PC-9 (cell line): Measurements from ENCODE around the gene DNASE1L3. TPM values are rescaled to one million over a fixed set of nuclear protein-coding genes. Genes with fewer than 3 reads are reported as not detected.

Source experiments
- BruUV-seq: library from RNA; stranded (reverse); fragments of 400-500 nt; replicated peaks from 2 replicates; lab custom pipeline; 2021; lab: Mats Ljungman, UMichigan
- CTCF ChIA-PET: fragments of 300-600 bp; sonication (Branson Sonifier 250); formaldehyde crosslinking; loops from one replicate; lab custom pipeline; 2022; ENCODE audit warnings: antibody characterized with exemption; lab: Charles Lee
- POLR2A ChIA-PET: fragments of 300-600 bp; sonication (Branson Sonifier 250); formaldehyde crosslinking; loops from one replicate; lab custom pipeline; 2022; ENCODE audit warnings: antibody characterized with exemption; ENCODE audit not compliant: unreplicated experiment; lab: Charles Lee
- DNase-seq, 2 experiments: peaks; one replicate each; pipeline versions ENCODE4 v3.0.0 to v3.0.0-alpha.2; 2015 to 2022; ENCODE audit warnings: mixed read lengths in 1 of 2
- H2AFZ ChIP-seq: fragments of 200-600 bp; sonication (generic); 2 replicates; pipeline ENCODE4 v1.8.1; 2017; ENCODE audit warnings: antibody characterized with exemption
- H3F3A ChIP-seq: fragments of 200-600 bp; sonication (generic); 2 replicates; pipeline ENCODE4 v1.8.1; 2017; ENCODE audit warnings: antibody characterized with exemption, mild to moderate bottlenecking, low read depth; ENCODE audit not compliant: insufficient read depth
- H3K27ac ChIP-seq: fragments of 200-600 bp; sonication (generic); 2 replicates; pipeline ENCODE4 v1.6.1; 2016; ENCODE audit warnings: mixed run types
- H3K27me3 ChIP-seq: fragments of 200-600 bp; sonication (generic); 2 replicates; pipeline ENCODE4 v1.6.1; 2016; ENCODE audit warnings: low read depth, mixed run types; ENCODE audit not compliant: insufficient read depth
- H3K36me3 ChIP-seq: fragments of 200-600 bp; sonication (generic); 2 replicates; pipeline ENCODE4 v1.6.1; 2016; ENCODE audit warnings: low read depth, mixed run types
- H3K4me1 ChIP-seq: fragments of 200-600 bp; sonication (generic); replicated peaks from 2 replicates; pipeline ENCODE4 v1.6.1; 2016; ENCODE audit warnings: mixed run types; ENCODE audit not compliant: insufficient read depth
- H3K4me2 ChIP-seq: fragments of 200-600 bp; sonication (generic); 2 replicates; pipeline ENCODE4 v1.6.1; 2017; ENCODE audit warnings: mixed run types
- H3K4me3 ChIP-seq: fragments of 200-600 bp; sonication (generic); 2 replicates; pipeline ENCODE4 v1.6.1; 2016; ENCODE audit warnings: mixed run types
- H3K79me2 ChIP-seq: fragments of 200-600 bp; sonication (generic); 2 replicates; pipeline ENCODE4 v1.6.1; 2017; ENCODE audit warnings: low read depth, mixed run types
- H3K9me2 ChIP-seq: fragments of 200-600 bp; sonication (generic); 2 replicates; pipeline ENCODE4 v1.8.1; 2017; ENCODE audit warnings: mild to moderate bottlenecking; ENCODE audit not compliant: insufficient read depth
- H3K9me3 ChIP-seq: fragments of 200-600 bp; sonication (generic); 2 replicates; pipeline ENCODE4 v1.8.1; 2016; ENCODE audit warnings: low read depth; ENCODE audit not compliant: insufficient read depth
- H4K20me1 ChIP-seq: fragments of 200-600 bp; sonication (generic); 2 replicates; pipeline ENCODE4 v1.8.1; 2017; ENCODE audit not compliant: insufficient read depth
- EZH2 ChIP-seq: fragments of 200-600 bp; sonication (generic); IDR thresholded peaks from 2 replicates; pipeline ENCODE4 v1.8.0; 2017; ENCODE audit warnings: antibody characterized with exemption, low read depth
- intact Hi-C: fragments of 100-400 bp; cut with micrococcal nuclease; formaldehyde crosslinking; loops from one replicate; pipeline ENCODE4 v1.10.0; 2022; ENCODE audit not compliant: unreplicated experiment
- total RNA-seq: library from RNA; stranded (reverse); gene quantifications from 2 replicates; pipeline ENCODE4 v1.2.3, GENCODE V29; 2021
- TF ChIP-seq, protein P1 (sequence below): fragments of 200-600 bp; sonication (generic); conservative IDR thresholded peaks from 2 replicates; pipeline ENCODE4 v1.6.1; 2017; ENCODE audit warnings: mixed run types, antibody characterized with exemption, mild to moderate bottlenecking, moderate library complexity

DNASE1L3 gene
- total RNA-seq, 1 experiment from 2014 or later: not detected

DNA sequence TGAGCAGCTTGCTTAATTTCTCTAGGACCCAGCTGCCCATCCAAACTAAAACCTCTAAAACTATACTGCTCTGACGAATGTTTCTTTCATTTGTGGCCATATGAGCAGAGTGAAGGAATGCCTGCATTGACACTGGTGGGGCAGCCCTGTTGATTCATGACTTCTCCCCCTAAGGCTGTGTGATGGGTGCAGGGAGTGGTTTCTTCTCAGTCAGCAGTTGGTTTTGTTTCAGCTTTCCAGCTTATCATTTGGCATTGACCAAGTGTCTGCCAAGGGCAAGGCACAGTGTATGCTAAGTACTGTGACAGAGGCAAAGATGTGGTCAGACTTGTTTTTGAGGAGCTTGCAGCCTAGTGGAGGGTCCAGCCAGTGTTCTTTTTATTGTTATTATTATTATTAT, 31.6 kb upstream of the DNASE1L3 start:
- Histone ChIP-seq H3K36me3 (no peaks in the 10 kb centered on the region), H2AFZ (no peak overlapping the region), H4K20me1 (no peaks in the 10 kb centered on the region), H3K4me1 (peaks cover 22% of the 10 kb centered on the region), H3K27ac (no peak overlapping the region), H3K27me3 (no peaks in the 10 kb centered on the region), H3K9me3 (no peaks in the 10 kb centered on the region), H3K9me2 (no peaks in the 10 kb centered on the region), H3F3A (peaks cover 8% of the 10 kb centered on the region; the same call in 1 of the 2 replicates), H3K4me2 (0 out of 2 replicates have a peak overlapping the region, but pooled peaks have one; percentile 1), H3K79me2 (peaks cover 22% of the 10 kb centered on the region), H3K4me3 (no peak overlapping the region)
- TF ChIP-seq EZH2: no peak
- TF ChIP-seq, protein P1, sequence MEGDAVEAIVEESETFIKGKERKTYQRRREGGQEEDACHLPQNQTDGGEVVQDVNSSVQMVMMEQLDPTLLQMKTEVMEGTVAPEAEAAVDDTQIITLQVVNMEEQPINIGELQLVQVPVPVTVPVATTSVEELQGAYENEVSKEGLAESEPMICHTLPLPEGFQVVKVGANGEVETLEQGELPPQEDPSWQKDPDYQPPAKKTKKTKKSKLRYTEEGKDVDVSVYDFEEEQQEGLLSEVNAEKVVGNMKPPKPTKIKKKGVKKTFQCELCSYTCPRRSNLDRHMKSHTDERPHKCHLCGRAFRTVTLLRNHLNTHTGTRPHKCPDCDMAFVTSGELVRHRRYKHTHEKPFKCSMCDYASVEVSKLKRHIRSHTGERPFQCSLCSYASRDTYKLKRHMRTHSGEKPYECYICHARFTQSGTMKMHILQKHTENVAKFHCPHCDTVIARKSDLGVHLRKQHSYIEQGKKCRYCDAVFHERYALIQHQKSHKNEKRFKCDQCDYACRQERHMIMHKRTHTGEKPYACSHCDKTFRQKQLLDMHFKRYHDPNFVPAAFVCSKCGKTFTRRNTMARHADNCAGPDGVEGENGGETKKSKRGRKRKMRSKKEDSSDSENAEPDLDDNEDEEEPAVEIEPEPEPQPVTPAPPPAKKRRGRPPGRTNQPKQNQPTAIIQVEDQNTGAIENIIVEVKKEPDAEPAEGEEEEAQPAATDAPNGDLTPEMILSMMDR: no peak
- ChIA-PET CTCF (interaction anchor here (0.7 to 1.2 kb wide), 2 partner anchors 25 to 35 kb away, joined by 3 to 4 read pairs; no protein-coding TSS in a partner anchor), POLR2A (no interaction called here)
- BruUV-seq: no TSS peak
- intact Hi-C loops: no loop called here
- peak in 1 of 2 experiments; percentile 57 for DNase-seq

DNA sequence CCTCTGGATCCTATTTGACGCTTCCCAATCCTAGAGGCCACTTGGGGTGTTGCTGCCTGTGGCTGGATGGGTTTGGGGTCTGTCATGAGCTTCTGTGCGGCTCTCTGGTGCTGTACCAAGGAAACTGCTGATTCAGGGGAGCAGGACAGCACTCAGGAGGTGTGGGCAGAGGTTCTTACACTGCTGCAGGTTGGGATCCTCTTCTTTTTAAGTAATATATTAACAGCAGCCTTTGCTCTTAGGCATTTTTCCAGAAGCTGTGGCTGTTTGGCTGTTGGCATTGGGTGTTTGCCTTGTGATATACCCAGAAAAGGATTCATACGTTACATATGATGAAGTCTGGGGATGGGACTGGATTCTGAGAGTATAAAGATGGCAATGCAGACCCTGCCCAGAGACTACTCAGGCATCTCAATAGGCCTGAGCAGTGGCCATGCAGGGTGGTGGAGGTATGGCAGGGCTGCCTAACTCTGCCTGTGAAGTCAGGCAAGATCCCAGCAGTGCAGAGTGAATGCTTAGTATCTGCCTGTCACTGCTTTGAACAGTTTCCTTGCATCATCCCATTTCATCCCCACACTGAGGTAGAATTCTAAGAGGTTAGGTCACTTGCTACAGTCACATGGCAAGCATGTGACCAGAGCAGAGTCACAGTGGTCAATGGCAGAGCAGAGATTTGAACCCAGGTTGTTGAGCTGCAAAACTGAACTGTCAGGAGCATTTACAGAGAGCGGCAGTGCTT, 30.7 kb upstream of the DNASE1L3 start:
- POLR2A ChIA-PET: no interaction called here
- no peaks in the 10 kb centered on the region for H3K27me3 ChIP-seq
- peaks cover 27% of the 10 kb centered on the region for H3K4me1 ChIP-seq
- H3K9me3 ChIP-seq: no peaks in the 10 kb centered on the region
- H3K9me2 ChIP-seq: no peaks in the 10 kb centered on the region
- H3K79me2 ChIP-seq: peaks cover 22% of the 10 kb centered on the region
- DNase-seq: no peak
- H4K20me1 ChIP-seq: no peaks in the 10 kb centered on the region
- H3K4me2 ChIP-seq: 0 out of 2 replicates have a peak overlapping the region, but pooled peaks have one; percentile 1
- no peak overlapping the region for H3K4me3 ChIP-seq
- intact Hi-C loops: no loop called here
- peaks cover 8% of the 10 kb centered on the region; the same call in 1 of the 2 replicates for H3F3A ChIP-seq
- BruUV-seq: no TSS peak
- no peak overlapping the region for H3K27ac ChIP-seq
- TF ChIP-seq, protein P1: no peak
- TF ChIP-seq EZH2: no peak
- H2AFZ ChIP-seq: no peak overlapping the region
- CTCF ChIA-PET: interaction anchor here (0.7 kb wide), 1 partner anchor 34 kb away, joined by 4 read pairs; no protein-coding TSS in a partner anchor
- H3K36me3 ChIP-seq: no peaks in the 10 kb centered on the region

DNA sequence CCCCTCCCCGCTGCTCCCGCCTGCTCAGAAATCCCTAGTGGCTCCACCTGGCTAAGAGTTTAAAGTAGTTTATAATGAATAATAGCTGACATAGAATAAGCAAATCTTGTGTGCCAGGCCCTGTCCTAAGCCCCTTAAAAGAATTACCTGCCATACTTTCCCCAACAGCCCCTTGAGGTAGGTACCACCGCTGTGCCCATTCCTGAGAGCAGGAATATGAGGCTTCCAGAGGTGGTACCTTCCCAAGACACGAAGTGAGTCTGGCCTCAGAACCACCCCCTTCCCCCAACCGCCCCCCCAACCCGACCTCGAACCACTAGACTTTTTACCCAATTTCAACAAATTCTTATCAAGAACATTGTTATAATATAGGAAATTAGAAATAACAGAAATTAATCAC, 28.1 kb upstream of the DNASE1L3 start:
- ChIA-PET CTCF (no interaction called here), POLR2A (interaction anchor here (0.5 kb wide), 1 partner anchor 266 kb away, joined by 5 read pairs; no protein-coding TSS in a partner anchor)
- peaks cover 22% of the 10 kb centered on the region for H3K79me2 ChIP-seq
- H3K9me3 ChIP-seq: no peaks in the 10 kb centered on the region
- DNase-seq: no peak
- peak overlapping the region; percentile 75 for H3K4me2 ChIP-seq
- peaks cover 27% of the 10 kb centered on the region for H3K4me1 ChIP-seq
- H3K27ac ChIP-seq: no peak overlapping the region
- TF ChIP-seq EZH2: no peak
- TF ChIP-seq, protein P1: no peak
- no peaks in the 10 kb centered on the region for H3K36me3 ChIP-seq
- no peaks in the 10 kb centered on the region for H4K20me1 ChIP-seq
- H3F3A ChIP-seq: peaks cover 8% of the 10 kb centered on the region; the same call in 1 of the 2 replicates
- H3K27me3 ChIP-seq: no peaks in the 10 kb centered on the region
- intact Hi-C loops: loop anchor here (1.0 to 5.0 kb wide), 2 partner anchors 41 to 63 kb away; no protein-coding TSS in a partner anchor
- H3K4me3 ChIP-seq: peak overlapping the region; percentile 67
- H2AFZ ChIP-seq: no peak overlapping the region; the same call in 1 of the 2 replicates
- no peaks in the 10 kb centered on the region for H3K9me2 ChIP-seq
- no TSS peak for BruUV-seq
